A549 (cell line): ENCODE measurements around the gene PRRT3.

Experiments
- ESRRA ChIP-seq: fragments of 150-350 bp; IDR thresholded peaks from 2 replicates; pipeline ENCODE4 v1.6.1; 2014; ENCODE audit warnings: mild to moderate bottlenecking, low read length, borderline replicate concordance
- POLR2A ChIP-seq: IDR thresholded peaks from 2 replicates; pipeline ENCODE4 v1.6.1; 2012; ENCODE audit warnings: mild to moderate bottlenecking, low read length
- SREBF2 ChIP-seq: fragments of 450-650 bp; IDR thresholded peaks from 2 replicates; pipeline ENCODE4 v1.6.1; 2014; ENCODE audit warnings: mild to moderate bottlenecking, moderate library complexity

- no peak for TF ChIP-seq ESRRA
- TF ChIP-seq POLR2A = no peak
- no peak for TF ChIP-seq SREBF2
These were observed 13.1 kb upstream of the PRRT3 start for GRCh38 chr3:9965200-9965875.
